GM12878 (cell line): ENCODE measurements around the gene CERKL.

Experiments used
- ATF2 ChIP-seq: IDR thresholded peaks from 2 replicates; pipeline ENCODE4 v1.6.1; 2012; ENCODE audit warnings: low read length, inconsistent platforms
- CREB1 ChIP-seq: IDR thresholded peaks from 2 replicates; pipeline ENCODE4 v1.6.1; 2012; ENCODE audit warnings: low read depth, mild to moderate bottlenecking, inconsistent platforms
- CTCF ChIP-seq, 3 experiments: IDR thresholded peaks in 2 of 3; conservative IDR thresholded peaks in 1 of 3; 2 replicates each; pipeline ENCODE4 v1.5.1; 2011; ENCODE audit warnings: low read depth in 3 of 3, low read length in 3 of 3, mild to moderate bottlenecking in 3 of 3, control low read depth in 2 of 3, moderate library complexity in 2 of 3, inconsistent platforms in 1 of 3, mixed read lengths in 1 of 3; ENCODE audit not compliant: control insufficient read depth in 2 of 3, insufficient read depth in 1 of 3; ENCODE audit errors: extremely low read depth in 1 of 3
- EZH2 ChIP-seq: IDR thresholded peaks from 2 replicates; pipeline ENCODE4 v1.6.1; 2012; ENCODE audit warnings: low read depth, mild to moderate bottlenecking, control low read depth, inconsistent platforms, low read length, borderline replicate concordance; ENCODE audit not compliant: control insufficient read depth
- FOXK2 ChIP-seq: fragments of 450-650 bp; IDR thresholded peaks from 2 replicates; pipeline ENCODE4 v1.6.1; 2017; ENCODE audit warnings: mild to moderate bottlenecking, moderate library complexity
- MYC ChIP-seq: IDR thresholded peaks from 2 replicates; pipeline ENCODE4 v1.6.1; 2011; ENCODE audit warnings: mild to moderate bottlenecking, low read length, moderate library complexity, inconsistent platforms; ENCODE audit not compliant: insufficient read depth, insufficient replicate concordance, insufficient read length, severe bottlenecking
- POLR2A ChIP-seq: IDR thresholded peaks from 2 replicates; pipeline ENCODE4 v1.6.1; 2011; ENCODE audit warnings: low read depth, mild to moderate bottlenecking, low read length
- RAD21 ChIP-seq: IDR thresholded peaks from 2 replicates; pipeline ENCODE4 v1.6.1; 2011; ENCODE audit warnings: mild to moderate bottlenecking, low read depth, low read length, moderate library complexity; ENCODE audit not compliant: insufficient read depth
- RFX5 ChIP-seq: IDR thresholded peaks from 2 replicates; pipeline ENCODE4 v1.6.1; 2011; ENCODE audit warnings: low read depth, low read length, improper control_type of control experiment
- TARDBP ChIP-seq: IDR thresholded peaks from 2 replicates; pipeline ENCODE4 v1.6.1; 2016; ENCODE audit warnings: borderline replicate concordance
- ZNF274 ChIP-seq: IDR thresholded peaks from one replicate; pipeline ENCODE4 v1.8.0; 2011; ENCODE audit not compliant: insufficient read length, insufficient read depth

DNA sequence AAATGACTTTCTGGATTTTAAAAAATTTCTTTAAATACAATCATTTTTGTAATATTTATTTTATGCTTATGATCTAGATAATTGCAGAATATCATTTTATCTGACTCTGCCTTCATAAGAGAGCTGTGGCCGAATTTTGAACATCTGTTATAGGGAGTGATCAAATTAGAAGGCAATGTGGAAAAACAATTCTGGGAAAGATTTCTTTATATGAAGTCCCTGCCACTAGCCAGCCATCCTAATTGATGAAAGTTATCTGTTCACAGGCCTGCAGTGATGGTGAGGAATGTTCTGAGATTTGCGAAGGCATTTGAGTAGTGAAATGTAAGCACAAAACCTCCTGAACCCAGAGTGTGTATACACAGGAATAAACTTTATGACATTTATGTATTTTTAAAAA is 120.2 kb downstream of the CERKL start:
- TF ChIP-seq CREB1 (no peak), EZH2 (no peak), POLR2A (no peak), MYC (no peak), ATF2 (no peak), FOXK2 (no peak), RAD21 (no peak), CTCF (IDR thresholded peaks at IDR 0.05 in 2 of 3, conservative IDR thresholded peaks at IDR 0.05 in 1 of 3; ENCODE audit: control insufficient read depth in 2 of 3, extremely low read depth in 1 of 3, insufficient read depth in 1 of 3, low read depth in 3 of 3, low read length in 3 of 3) (no peak), TARDBP (no peak), RFX5 (no peak), ZNF274 (no peak)
